A549 (cell line): ENCODE data around the gene DEXI.

ENCODE experiments used
- CHD4 ChIP-seq: fragments of 200-600 bp; sonication (generic); IDR thresholded peaks from 2 replicates; pipeline ENCODE4 v1.6.1; 2016; ENCODE audit warnings: antibody characterized with exemption, mild to moderate bottlenecking, borderline replicate concordance
- EP300 ChIP-seq, 2 experiments: fragments of >200 bp; sonication (Bioruptor Twin); formaldehyde crosslinking; IDR thresholded peaks; 2 replicates in 1 of 2; 3 replicates in 1 of 2; pipeline ENCODE4 v1.6.1; 2016 to 2017
- FOSL2 ChIP-seq, 2 experiments: fragments of 450-650 bp in 1 of 2; fragments of >200 bp in 1 of 2; sonication (Bioruptor Twin) in 1 of 2; formaldehyde crosslinking; IDR thresholded peaks; 2 replicates each; pipeline versions ENCODE4 v1.5.0 to v1.6.1; 2016 to 2020; ENCODE audit warnings: mild to moderate bottlenecking in 1 of 2, moderate library complexity in 1 of 2
- HDAC2 ChIP-seq: fragments of 200-600 bp; sonication (generic); IDR thresholded peaks from 2 replicates; pipeline ENCODE4 v1.6.1; 2016
- HOXB5 ChIP-seq: fragments of 250-450 bp; sonication (Bioruptor Pico); IDR thresholded peaks from 2 replicates; pipeline ENCODE4 v1.5.0; 2020; ENCODE audit warnings: mild to moderate bottlenecking, moderate library complexity
- MYC ChIP-seq: IDR thresholded peaks from 2 replicates; pipeline ENCODE4 v1.6.1; 2012; ENCODE audit warnings: mild to moderate bottlenecking, inconsistent platforms, low read length, improper control_type of control experiment, borderline replicate concordance
- POLR2A ChIP-seq: IDR thresholded peaks from 2 replicates; pipeline ENCODE4 v1.6.1; 2012; ENCODE audit warnings: mild to moderate bottlenecking, low read length
- SMC3 ChIP-seq: fragments of >200 bp; sonication (Bioruptor Twin); formaldehyde crosslinking; IDR thresholded peaks from 3 replicates; pipeline ENCODE4 v1.6.1; 2018; ENCODE audit warnings: inconsistent platforms
- TP53 ChIP-seq: fragments of 250-450 bp; sonication (Bioruptor Pico); IDR thresholded peaks from 2 replicates; pipeline ENCODE4 v1.5.0; 2021; ENCODE audit warnings: mild to moderate bottlenecking, moderate library complexity
- TF ChIP-seq, protein P1 (sequence below): IDR thresholded peaks from 2 replicates; pipeline ENCODE4 v1.6.1; 2012; ENCODE audit warnings: low read depth, borderline replicate concordance
- TF ChIP-seq, protein P2 (sequence below): fragments of >200 bp; sonication (Bioruptor Twin); formaldehyde crosslinking; IDR thresholded peaks from 3 replicates; pipeline ENCODE4 v1.5.1; 2016
- TF ChIP-seq, protein P3 (sequence below): fragments of >200 bp; sonication (Bioruptor Twin); formaldehyde crosslinking; IDR thresholded peaks from 3 replicates; pipeline ENCODE4 v1.6.1; 2016
- TF ChIP-seq, protein P4 (sequence below): fragments of 200-600 bp; sonication (generic); IDR thresholded peaks from 2 replicates; pipeline ENCODE4 v1.6.1; 2016; ENCODE audit warnings: antibody characterized with exemption, mild to moderate bottlenecking, moderate library complexity
- TF ChIP-seq, protein P5 (sequence below): fragments of 150-350 bp; IDR thresholded peaks from 2 replicates; pipeline ENCODE4 v1.6.1; 2014; ENCODE audit warnings: low read depth, mild to moderate bottlenecking, low read length

DNA sequence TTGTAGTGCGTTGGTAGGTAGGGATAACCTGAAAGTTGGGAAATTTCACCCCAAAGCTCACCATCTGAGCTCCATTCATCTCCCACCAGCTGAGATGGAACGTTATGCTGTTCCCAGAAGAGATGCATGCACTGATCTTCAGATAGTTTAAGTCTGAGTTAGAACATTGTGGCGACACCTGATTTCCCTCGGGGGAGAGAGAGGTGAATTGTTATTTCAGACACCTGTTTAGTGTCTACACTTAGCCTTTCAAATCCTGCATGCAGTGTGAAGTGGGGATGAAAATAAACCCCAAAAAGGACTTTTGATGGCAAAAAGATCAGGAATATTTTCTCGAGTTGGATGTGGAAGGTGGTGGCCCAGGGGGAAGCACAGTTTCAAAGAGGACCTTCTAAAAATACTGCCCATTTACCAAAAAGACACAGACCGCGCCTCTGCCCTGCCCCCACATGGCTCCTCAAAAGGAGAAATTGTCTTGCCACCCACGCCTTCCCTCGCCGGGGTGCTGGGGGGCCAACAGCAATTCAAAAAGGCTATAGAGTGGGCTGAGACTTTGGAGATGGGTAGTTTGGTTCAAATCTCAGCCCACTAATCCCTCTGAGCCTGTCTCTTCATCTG lies 53.8 kb downstream of the DEXI start:
- TF ChIP-seq, protein P1, sequence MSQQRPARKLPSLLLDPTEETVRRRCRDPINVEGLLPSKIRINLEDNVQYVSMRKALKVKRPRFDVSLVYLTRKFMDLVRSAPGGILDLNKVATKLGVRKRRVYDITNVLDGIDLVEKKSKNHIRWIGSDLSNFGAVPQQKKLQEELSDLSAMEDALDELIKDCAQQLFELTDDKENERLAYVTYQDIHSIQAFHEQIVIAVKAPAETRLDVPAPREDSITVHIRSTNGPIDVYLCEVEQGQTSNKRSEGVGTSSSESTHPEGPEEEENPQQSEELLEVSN: no peak
- TF ChIP-seq HOXB5 (CRISPR knock-in tag): no peak
- no peak for TF ChIP-seq MYC
- TF ChIP-seq HDAC2: no peak
- TF ChIP-seq, protein P2, sequence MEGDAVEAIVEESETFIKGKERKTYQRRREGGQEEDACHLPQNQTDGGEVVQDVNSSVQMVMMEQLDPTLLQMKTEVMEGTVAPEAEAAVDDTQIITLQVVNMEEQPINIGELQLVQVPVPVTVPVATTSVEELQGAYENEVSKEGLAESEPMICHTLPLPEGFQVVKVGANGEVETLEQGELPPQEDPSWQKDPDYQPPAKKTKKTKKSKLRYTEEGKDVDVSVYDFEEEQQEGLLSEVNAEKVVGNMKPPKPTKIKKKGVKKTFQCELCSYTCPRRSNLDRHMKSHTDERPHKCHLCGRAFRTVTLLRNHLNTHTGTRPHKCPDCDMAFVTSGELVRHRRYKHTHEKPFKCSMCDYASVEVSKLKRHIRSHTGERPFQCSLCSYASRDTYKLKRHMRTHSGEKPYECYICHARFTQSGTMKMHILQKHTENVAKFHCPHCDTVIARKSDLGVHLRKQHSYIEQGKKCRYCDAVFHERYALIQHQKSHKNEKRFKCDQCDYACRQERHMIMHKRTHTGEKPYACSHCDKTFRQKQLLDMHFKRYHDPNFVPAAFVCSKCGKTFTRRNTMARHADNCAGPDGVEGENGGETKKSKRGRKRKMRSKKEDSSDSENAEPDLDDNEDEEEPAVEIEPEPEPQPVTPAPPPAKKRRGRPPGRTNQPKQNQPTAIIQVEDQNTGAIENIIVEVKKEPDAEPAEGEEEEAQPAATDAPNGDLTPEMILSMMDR: no peak
- no peak for TF ChIP-seq SMC3
- no peak for TF ChIP-seq POLR2A
- TF ChIP-seq, protein P3, sequence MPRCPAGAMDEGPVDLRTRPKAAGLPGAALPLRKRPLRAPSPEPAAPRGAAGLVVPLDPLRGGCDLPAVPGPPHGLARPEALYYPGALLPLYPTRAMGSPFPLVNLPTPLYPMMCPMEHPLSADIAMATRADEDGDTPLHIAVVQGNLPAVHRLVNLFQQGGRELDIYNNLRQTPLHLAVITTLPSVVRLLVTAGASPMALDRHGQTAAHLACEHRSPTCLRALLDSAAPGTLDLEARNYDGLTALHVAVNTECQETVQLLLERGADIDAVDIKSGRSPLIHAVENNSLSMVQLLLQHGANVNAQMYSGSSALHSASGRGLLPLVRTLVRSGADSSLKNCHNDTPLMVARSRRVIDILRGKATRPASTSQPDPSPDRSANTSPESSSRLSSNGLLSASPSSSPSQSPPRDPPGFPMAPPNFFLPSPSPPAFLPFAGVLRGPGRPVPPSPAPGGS: no peak
- TF ChIP-seq, protein P4, sequence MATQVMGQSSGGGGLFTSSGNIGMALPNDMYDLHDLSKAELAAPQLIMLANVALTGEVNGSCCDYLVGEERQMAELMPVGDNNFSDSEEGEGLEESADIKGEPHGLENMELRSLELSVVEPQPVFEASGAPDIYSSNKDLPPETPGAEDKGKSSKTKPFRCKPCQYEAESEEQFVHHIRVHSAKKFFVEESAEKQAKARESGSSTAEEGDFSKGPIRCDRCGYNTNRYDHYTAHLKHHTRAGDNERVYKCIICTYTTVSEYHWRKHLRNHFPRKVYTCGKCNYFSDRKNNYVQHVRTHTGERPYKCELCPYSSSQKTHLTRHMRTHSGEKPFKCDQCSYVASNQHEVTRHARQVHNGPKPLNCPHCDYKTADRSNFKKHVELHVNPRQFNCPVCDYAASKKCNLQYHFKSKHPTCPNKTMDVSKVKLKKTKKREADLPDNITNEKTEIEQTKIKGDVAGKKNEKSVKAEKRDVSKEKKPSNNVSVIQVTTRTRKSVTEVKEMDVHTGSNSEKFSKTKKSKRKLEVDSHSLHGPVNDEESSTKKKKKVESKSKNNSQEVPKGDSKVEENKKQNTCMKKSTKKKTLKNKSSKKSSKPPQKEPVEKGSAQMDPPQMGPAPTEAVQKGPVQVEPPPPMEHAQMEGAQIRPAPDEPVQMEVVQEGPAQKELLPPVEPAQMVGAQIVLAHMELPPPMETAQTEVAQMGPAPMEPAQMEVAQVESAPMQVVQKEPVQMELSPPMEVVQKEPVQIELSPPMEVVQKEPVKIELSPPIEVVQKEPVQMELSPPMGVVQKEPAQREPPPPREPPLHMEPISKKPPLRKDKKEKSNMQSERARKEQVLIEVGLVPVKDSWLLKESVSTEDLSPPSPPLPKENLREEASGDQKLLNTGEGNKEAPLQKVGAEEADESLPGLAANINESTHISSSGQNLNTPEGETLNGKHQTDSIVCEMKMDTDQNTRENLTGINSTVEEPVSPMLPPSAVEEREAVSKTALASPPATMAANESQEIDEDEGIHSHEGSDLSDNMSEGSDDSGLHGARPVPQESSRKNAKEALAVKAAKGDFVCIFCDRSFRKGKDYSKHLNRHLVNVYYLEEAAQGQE: no peak
- TF ChIP-seq FOSL2 (IDR thresholded peaks at IDR 0.05): no peak
- TF ChIP-seq FOSL2 (CRISPR knock-in tag; IDR thresholded peaks at IDR 0.05): no peak
- no peak for TF ChIP-seq TP53 (CRISPR knock-in tag)
- no peak for TF ChIP-seq EP300 (IDR thresholded peaks at IDR 0.05)
- TF ChIP-seq, protein P5, sequence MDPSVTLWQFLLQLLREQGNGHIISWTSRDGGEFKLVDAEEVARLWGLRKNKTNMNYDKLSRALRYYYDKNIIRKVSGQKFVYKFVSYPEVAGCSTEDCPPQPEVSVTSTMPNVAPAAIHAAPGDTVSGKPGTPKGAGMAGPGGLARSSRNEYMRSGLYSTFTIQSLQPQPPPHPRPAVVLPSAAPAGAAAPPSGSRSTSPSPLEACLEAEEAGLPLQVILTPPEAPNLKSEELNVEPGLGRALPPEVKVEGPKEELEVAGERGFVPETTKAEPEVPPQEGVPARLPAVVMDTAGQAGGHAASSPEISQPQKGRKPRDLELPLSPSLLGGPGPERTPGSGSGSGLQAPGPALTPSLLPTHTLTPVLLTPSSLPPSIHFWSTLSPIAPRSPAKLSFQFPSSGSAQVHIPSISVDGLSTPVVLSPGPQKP: no peak
- no peak for TF ChIP-seq CHD4
